Measurements from ENCODE around the gene ACAA1.
"Not testable (repeated sequence)": the region's sequence is repeated elsewhere in the genome, so short reads cannot be mapped to it uniquely, and the experiment has no call there.

Gene ACAA1

GRCh38 chr3:38164643-38164951, 27.7 kb upstream of the ACAA1 start:
- peak overlapping the region; percentile 88 for H3K4me3 ChIP-seq (ENCODE audit: low read depth, low read length)
- no peak for TF ChIP-seq MAX (IDR thresholded peaks at IDR 0.05; ENCODE audit: low read depth, low read length)

GRCh38 chr3:38163841-38164642, 27.1 kb upstream of the ACAA1 start:
- TF ChIP-seq CTCF (IDR thresholded peaks at IDR 0.05; ENCODE audit: low read depth, low read length): no peak
- no peak for TF ChIP-seq POLR2A (IDR thresholded peaks at IDR 0.05; ENCODE audit: extremely low read depth, insufficient read length)
- no peak for TF ChIP-seq MAX (IDR thresholded peaks at IDR 0.05; ENCODE audit: low read depth, low read length)
- no peak for TF ChIP-seq MYC (IDR thresholded peaks at IDR 0.05; ENCODE audit: low read depth, low read length)
- peak overlapping the region; percentile 88 for H3K4me3 ChIP-seq (ENCODE audit: low read depth, low read length)
- no peak for DNase-seq (ENCODE audit: low read depth)

More at GRCh38 chr3:38164643-38164951, 27.7 kb upstream of the ACAA1 start:
- no peak for DNase-seq (ENCODE audit: low read depth)

- peak; percentile 47 for DNase-seq (ENCODE audit: low read depth)
- no peak overlapping the region for H3K4me3 ChIP-seq (ENCODE audit: low read depth, low read length)
- TF ChIP-seq MYC (IDR thresholded peaks at IDR 0.05; ENCODE audit: low read depth, low read length) (no peak), POLR2A (IDR thresholded peaks at IDR 0.05; ENCODE audit: extremely low read depth, insufficient read length) (no peak), MAX (IDR thresholded peaks at IDR 0.05; ENCODE audit: low read depth, low read length) (no peak), CTCF (IDR thresholded peaks at IDR 0.05; ENCODE audit: low read depth, low read length) (peak; percentile 25)
Measured at GRCh38 chr3:38163117-38163840, 26.4 kb upstream of the ACAA1 start.

- not testable (repeated sequence) for DNase-seq (ENCODE audit: low read depth); H3K4me3 ChIP-seq (ENCODE audit: low read depth, low read length)
Measured at GRCh38 chr3:38160704-38161103, 23.8 kb upstream of the ACAA1 start.

GRCh38 chr3:38158472-38158871, 21.5 kb upstream of the ACAA1 start:
- no peak for TF ChIP-seq MYC (IDR thresholded peaks at IDR 0.05; ENCODE audit: low read depth, low read length)
- no peak for TF ChIP-seq MAX (IDR thresholded peaks at IDR 0.05; ENCODE audit: low read depth, low read length)
- no peak for TF ChIP-seq CTCF (IDR thresholded peaks at IDR 0.05; ENCODE audit: low read depth, low read length)
- no peak for TF ChIP-seq POLR2A (IDR thresholded peaks at IDR 0.05; ENCODE audit: extremely low read depth, insufficient read length)
- no peak for DNase-seq (ENCODE audit: low read depth)
- no peak overlapping the region for H3K4me3 ChIP-seq (ENCODE audit: low read depth, low read length)

GRCh38 chr3:38157595-38157994, 20.7 kb upstream of the ACAA1 start:
- DNase-seq (ENCODE audit: low read depth): no peak
- no peak overlapping the region for H3K4me3 ChIP-seq (ENCODE audit: low read depth, low read length)
- TF ChIP-seq POLR2A (IDR thresholded peaks at IDR 0.05; ENCODE audit: extremely low read depth, insufficient read length) (no peak), MYC (IDR thresholded peaks at IDR 0.05; ENCODE audit: low read depth, low read length) (no peak), CTCF (IDR thresholded peaks at IDR 0.05; ENCODE audit: low read depth, low read length) (no peak), MAX (IDR thresholded peaks at IDR 0.05; ENCODE audit: low read depth, low read length) (no peak)
